HG03342 (cell line): ENCODE results near the gene MEIKIN.

ENCODE experiments used
- ATAC-seq: cut with Tn5 transposase; IDR thresholded peaks from one replicate; pipeline ENCODE4 v1.9.1; 2021; ENCODE audit warnings: mild to moderate bottlenecking, moderate library complexity; ENCODE audit not compliant: unreplicated experiment

The MEIKIN gene

GRCh38 chr5:131974622-131974955, 29.1 kb upstream of the MEIKIN start:
- ATAC-seq = no peak

- no peak for ATAC-seq
Observed at GRCh38 chr5:131974016-131974415, 28.6 kb upstream of the MEIKIN start.

GRCh38 chr5:131973089-131973712, 27.7 kb upstream of the MEIKIN start:
- ATAC-seq = no peak

- no peak for ATAC-seq
Observed at GRCh38 chr5:131968396-131968954, 23.0 kb upstream of the MEIKIN start.

- ATAC-seq = no peak
Observed at GRCh38 chr5:131966551-131966950, 21.1 kb upstream of the MEIKIN start.

- ATAC-seq = no peak
Observed at GRCh38 chr5:131965826-131966415, 20.5 kb upstream of the MEIKIN start.

- no peak for ATAC-seq
Observed at GRCh38 chr5:131959906-131960305, 14.4 kb upstream of the MEIKIN start.

GRCh38 chr5:131959136-131959535, 13.7 kb upstream of the MEIKIN start:
- no peak for ATAC-seq

- no peak for ATAC-seq
Observed at GRCh38 chr5:131957721-131958441, 12.4 kb upstream of the MEIKIN start.

GRCh38 chr5:131953969-131954368, 8.5 kb upstream of the MEIKIN start:
- no peak for ATAC-seq

- ATAC-seq = no peak
Observed at GRCh38 chr5:131952301-131952857, 6.9 kb upstream of the MEIKIN start.

GRCh38 chr5:131950706-131951105, 5.2 kb upstream of the MEIKIN start:
- ATAC-seq = no peak

GRCh38 chr5:131947445-131947844, 2.0 kb upstream of the MEIKIN start:
- no peak for ATAC-seq

- ATAC-seq = no peak
Observed at GRCh38 chr5:131944702-131945550, 537 bp downstream of the MEIKIN start.

- ATAC-seq = no peak
Observed at GRCh38 chr5:131943916-131944315, 1.5 kb downstream of the MEIKIN start.

- ATAC-seq = no peak
Observed at GRCh38 chr5:131942016-131942415, 3.4 kb downstream of the MEIKIN start.

GRCh38 chr5:131939690-131940345, 5.6 kb downstream of the MEIKIN start:
- no peak for ATAC-seq

- ATAC-seq = no peak
Observed at GRCh38 chr5:131932235-131932634, 13.2 kb downstream of the MEIKIN start.

GRCh38 chr5:131928957-131929356, 16.5 kb downstream of the MEIKIN start:
- no peak for ATAC-seq

GRCh38 chr5:131926168-131926567, 19.3 kb downstream of the MEIKIN start:
- ATAC-seq = no peak
